ENCODE results near the gene CARS2.
A peak's percentile ranks its signal among the peaks of the same experiment; 100 is the strongest.

The CARS2 gene

GRCh38 chr13:110649551-110649950 lies 56.4 kb downstream of the CARS2 start:
- DNase-seq: no peak

DNA sequence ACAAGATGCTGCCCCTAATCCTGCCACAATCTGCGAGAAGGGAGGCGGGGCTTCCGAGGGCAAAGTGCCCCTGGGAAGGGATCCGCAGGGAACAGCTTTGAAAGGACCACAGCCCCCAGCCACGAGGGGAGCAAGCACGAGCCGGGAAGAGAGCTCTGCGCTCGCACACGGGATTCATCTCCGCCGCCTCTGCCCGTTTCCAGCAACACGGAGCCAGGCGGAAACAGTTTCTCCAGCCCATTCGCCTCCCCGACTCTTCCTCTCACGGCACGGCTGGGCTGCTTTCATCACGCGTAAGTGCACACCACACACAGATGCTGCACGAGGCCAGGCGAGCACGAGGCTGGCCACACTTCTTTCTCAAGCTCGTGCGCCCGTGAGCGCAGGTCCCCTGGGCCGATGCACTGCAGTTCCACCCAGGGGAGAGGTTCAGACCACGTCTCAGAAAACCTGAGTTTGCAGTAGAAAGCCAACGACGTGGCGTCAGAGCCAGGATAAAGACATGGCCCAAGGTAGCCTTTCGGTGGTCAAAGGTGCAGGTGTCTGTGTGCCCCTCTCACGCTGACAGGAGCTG lies 57.0 kb downstream of the CARS2 start:
- DNase-seq: no peak

DNA sequence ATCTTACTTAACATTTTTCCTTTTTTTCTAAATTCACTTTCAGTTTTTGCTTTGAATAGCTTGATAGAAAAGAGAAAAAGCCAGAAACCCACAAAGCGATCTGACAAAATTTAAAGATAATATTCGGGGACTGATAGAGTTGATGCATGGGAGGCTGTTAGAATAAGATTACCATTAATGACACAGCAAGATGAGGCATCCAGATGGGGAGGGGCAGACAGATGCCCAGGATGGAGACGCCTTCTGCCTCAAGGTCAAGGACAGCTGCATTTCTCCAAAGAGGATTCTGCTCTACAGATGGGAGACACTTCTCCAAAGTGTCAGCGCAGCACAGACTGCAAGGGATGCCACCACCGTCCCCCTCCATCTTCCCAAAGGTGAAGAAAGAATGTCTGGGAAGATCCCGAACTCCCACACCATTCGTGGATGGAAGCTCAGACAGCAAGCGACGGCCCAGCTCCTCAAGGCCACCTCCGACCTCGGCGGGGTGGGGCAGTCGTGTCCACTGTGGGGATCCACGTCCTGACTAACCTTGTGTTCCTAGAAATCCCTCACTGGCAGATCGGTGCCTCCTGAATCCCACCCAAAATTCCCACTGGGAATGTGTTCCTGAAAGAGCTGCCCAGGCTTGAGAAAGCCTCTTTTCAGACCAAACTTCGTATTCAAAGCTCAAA lies 57.6 kb downstream of the CARS2 start:
- no peak for DNase-seq

- DNase-seq: no peak
Measured at GRCh38 chr13:110647365-110647737, 58.6 kb downstream of the CARS2 start.

- DNase-seq: no peak
Measured at GRCh38 chr13:110646442-110647364, 59.2 kb downstream of the CARS2 start.

GRCh38 chr13:110645750-110646149 lies 60.2 kb downstream of the CARS2 start:
- no peak for DNase-seq

- DNase-seq: peak; percentile 39
Measured at GRCh38 chr13:110644892-110645521, 60.9 kb downstream of the CARS2 start.

- no peak for DNase-seq
Measured at GRCh38 chr13:110643768-110644421, 62.0 kb downstream of the CARS2 start.

DNA sequence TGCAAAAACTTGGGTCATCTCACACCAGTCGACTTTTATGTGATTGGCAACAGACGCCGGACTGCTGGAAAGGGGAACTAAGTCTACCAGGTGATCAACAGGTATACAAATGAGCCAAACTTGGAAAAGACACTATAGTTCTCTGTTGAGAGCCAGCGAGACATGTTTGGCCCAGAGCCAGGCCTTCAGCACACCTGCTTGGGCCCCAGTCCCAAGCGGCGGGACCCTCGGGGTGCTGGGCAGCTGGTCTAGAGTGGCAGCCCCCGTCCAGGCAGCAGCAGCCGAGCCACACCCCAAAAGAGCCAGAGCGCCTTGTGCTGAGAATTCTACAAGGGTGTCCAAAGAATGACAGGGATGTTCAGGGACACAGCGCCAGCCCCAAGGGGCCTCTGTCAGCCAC lies 62.6 kb downstream of the CARS2 start:
- DNase-seq: no peak

GRCh38 chr13:110642291-110642981 lies 63.5 kb downstream of the CARS2 start:
- DNase-seq: no peak

DNA sequence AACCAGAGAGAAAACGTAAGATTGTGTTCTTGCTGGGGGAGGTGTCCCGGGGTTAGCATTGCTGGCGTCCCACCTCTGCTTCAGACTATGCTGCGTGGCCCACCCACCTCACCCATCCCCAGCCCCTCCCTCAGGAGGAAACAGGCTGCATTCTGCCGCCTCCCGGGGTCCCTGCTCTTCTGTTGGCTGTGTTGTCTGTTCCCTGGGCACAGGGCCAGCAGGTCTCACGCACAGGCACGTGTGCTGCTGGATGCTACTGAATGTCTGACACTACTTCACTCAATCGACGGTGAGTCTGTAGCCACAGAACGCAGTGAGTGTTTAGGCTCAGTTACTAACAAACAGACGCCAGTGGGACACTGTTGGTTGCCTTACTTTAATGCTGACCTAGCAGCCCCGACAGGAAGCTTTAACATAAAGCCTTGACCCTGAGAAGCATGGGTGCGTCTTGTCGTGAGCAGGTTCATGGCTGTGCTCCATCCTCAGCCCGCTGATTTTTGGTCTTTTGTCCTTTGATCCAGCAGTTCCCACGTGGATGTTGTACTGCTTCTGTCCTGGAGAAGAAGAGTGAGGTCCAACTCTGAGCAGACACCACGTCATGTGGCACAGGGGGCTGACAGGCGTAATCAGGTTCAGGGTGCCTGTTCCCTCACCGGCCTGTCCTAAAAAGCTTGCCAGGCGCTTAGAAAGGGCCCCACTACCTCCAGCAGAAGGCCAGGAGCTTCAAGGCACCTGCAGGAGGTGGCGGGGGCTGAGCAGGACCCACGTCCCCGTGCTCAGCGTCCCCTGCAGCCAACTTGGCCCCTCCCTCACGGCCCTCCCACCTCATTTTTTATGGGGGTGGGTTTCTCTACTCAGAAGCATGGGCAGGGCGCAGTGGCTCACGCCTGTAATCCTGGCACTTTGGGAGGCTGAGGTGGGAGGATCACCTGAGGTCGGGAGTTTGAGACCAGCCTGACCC lies 64.6 kb downstream of the CARS2 start:
- DNase-seq: peak; percentile 49

DNA sequence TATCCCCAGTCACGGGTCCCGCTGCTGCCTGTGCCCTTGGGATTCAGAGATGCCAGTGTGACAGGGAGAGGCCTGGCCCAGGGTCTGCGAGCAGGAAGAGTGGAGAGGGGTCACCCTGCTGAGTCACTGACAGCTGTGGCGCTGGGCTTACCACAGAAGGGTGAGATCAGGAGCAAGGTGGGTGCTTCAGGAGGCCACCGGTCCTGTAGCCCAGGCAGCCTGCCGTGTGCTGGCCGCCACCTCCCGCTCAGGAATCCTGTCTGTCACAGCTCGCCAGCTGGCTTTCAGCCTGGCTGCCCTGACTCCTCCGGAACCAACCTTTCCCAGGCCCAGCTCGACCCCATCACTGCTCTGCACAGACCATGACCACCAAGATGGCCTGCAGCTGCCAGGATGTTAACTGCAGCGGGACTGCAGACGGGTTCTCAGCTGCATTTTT lies 65.3 kb downstream of the CARS2 start:
- peak; percentile 20 for DNase-seq

- DNase-seq: no peak
Measured at GRCh38 chr13:110639935-110640334, 66.0 kb downstream of the CARS2 start.

GRCh38 chr13:110638814-110639806 lies 66.8 kb downstream of the CARS2 start:
- no peak for DNase-seq

- no peak for DNase-seq
Measured at GRCh38 chr13:110638257-110638656, 67.7 kb downstream of the CARS2 start.

DNA sequence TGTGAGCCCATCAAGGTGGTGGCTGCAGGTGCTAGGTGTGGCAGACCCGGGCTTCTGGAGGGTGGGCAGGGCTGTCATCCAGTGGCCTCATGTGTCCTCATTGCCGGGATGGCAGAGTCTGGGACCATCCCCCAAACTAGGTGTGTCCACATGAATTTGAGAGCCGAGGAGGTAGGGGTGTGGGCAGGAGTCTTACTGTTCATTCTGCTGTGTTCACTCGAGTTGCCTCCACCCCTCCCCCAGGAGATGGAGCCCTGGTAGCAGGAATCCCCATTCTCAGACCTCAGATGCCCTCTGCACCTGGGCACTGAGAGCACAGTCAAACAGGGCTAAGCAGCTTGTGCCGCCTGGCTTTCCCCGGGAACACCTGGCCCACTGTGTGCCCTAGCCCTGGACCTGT lies 68.2 kb downstream of the CARS2 start:
- DNase-seq: no peak

DNA sequence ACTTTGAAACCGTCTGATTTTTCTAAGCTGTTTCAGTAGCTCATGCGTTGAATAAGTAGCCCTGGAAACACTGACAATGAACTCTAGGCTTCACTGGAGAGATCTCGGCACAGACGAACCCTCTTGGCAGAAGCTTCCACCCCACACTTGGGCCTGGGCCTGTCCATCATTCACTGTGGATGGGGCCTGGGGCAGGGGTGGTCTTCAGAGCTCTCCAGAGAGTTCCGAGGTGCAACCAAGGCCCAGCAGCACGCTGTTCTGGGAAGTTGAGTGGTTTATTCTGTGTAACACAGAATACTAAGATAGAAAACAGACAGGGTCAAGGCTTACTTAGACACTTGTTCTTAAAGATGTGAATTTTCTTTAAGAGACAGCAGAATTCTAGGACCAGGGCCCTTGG lies 68.6 kb downstream of the CARS2 start:
- no peak for DNase-seq

- DNase-seq: no peak
Measured at GRCh38 chr13:110636701-110637201, 69.2 kb downstream of the CARS2 start.

DNA sequence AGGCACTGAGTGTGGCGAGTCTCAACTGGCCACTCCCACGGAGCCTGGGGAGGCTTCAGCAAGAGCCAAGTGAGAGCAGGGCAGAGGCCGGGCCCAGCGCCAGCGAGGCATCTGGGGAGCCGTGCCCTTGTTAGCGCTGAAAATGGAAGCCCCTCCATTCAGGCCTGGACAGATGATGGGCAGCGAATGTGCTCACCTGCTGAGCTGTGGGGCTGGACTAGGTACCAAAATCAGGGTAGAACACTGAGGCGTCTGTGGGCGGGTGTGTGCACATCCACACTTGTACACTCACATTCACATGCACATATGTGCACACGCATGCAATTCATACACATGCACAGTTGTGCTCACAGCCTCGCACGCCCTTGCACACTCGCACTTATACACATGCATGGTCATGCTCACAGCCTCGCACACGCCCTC lies 69.9 kb downstream of the CARS2 start:
- no peak for DNase-seq
